Testis (tissue), 3 donors: ENCODE results near the gene ANKS6. TPM values are rescaled to one million over a fixed set of nuclear protein-coding genes. Genes with fewer than 3 reads are reported as not detected.

Experiments
- DNase-seq: peaks from one replicate; pipeline ENCODE4 v3.0.0-alpha.2; 2019
- H3K27ac ChIP-seq, 2 donors: fragments of 200-600 bp; sonication (generic); one replicate each; pipeline ENCODE4 v1.5.1; 2019
- H3K27me3 ChIP-seq: fragments of 200-600 bp; sonication (generic); one replicate; pipeline ENCODE4 v1.5.1; 2019
- H3K36me3 ChIP-seq: fragments of 200-600 bp; sonication (generic); one replicate; pipeline ENCODE4 v1.5.1; 2017; ENCODE audit warnings: low read depth; ENCODE audit errors: missing control alignments
- H3K4me1 ChIP-seq: fragments of 200-600 bp; sonication (generic); one replicate; pipeline ENCODE4 v1.5.1; 2019
- H3K4me3 ChIP-seq, 2 donors: fragments of 200-600 bp; sonication (generic); one replicate each; pipeline ENCODE4 v1.5.1; 2017 to 2019
- H3K9me3 ChIP-seq: fragments of 200-600 bp; sonication (generic); one replicate; pipeline ENCODE4 v1.5.1; 2017
- POLR2A ChIP-seq: fragments of 450-650 bp; IDR thresholded peaks from one replicate; pipeline ENCODE4 v1.6.1; 2017; ENCODE audit warnings: antibody characterized with exemption, mild to moderate bottlenecking, moderate library complexity
- WGBS, 2 donors: methylation state at CpG; one replicate each; pipeline ENCODE4 v1.1.5; 2018; 5-methylcytosine and 5-hydroxymethylcytosine counted together
- intact Hi-C: fragments of 100-400 bp; cut with DNase I; formaldehyde crosslinking; loops from one replicate; pipeline ENCODE4 v1.15.1; 2023; ENCODE audit warnings: low total_unique reads
- polyA plus RNA-seq: library from polyadenylated mRNA; stranded (reverse); fragments of 350-450 nt; fragmentation: Illumina TruSeq; extraction: RNeasy Lipid Tissue Mini Kit (QIAGEN cat#74804); gene quantifications from one replicate; pipeline ENCODE4 v1.2.3, GENCODE V29; 2014; ENCODE audit warnings: low read depth, low replicate concordance; ENCODE audit not compliant: insufficient read depth
- total RNA-seq, 2 donors: library from RNA; depleted of rRNA; stranded (reverse); fragments of >200 nt; gene quantifications; one replicate each; pipeline ENCODE4 v1.2.3, GENCODE V29; 2016
- TF ChIP-seq, protein P1 (sequence below), 3 experiments: fragments of 450-650 bp in 2 of 3; fragments of 200-600 bp in 1 of 3; sonication (generic) in 1 of 3; IDR thresholded peaks; one replicate each; pipeline ENCODE4 v1.5.1; 2016 to 2019; ENCODE audit warnings: antibody characterized with exemption in 3 of 3, mild to moderate bottlenecking in 2 of 3, moderate library complexity in 1 of 3

ANKS6 gene
- total and polyA plus RNA-seq, 3 donors from 2014 or later: 12.8 to 33.6 (median 24.2) TPM

DNA sequence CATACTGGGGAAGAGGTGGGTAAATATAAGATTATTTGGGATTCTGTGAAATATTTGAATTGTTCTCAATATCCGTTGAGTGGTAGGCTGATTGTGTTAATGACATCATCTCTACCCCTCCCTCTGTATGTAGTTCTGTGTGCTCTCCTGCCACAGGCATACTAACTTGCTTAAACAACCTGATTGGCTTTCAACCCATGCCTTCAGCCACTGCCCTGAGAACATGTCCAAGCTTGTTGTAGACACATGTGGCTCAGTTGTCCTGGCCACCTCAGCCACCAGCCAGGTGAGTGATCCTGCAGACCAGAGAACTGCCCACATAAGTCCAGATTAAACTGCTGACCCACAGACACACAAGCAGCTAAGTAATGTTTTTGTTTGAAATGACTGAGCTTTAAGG lies 31.1 kb downstream of the ANKS6 start:
- WGBS, 2 donors: 89 to 96% methylated on average over 1 of the region's 1 CpG
- TF ChIP-seq POLR2A: no peak
- TF ChIP-seq, protein P1, sequence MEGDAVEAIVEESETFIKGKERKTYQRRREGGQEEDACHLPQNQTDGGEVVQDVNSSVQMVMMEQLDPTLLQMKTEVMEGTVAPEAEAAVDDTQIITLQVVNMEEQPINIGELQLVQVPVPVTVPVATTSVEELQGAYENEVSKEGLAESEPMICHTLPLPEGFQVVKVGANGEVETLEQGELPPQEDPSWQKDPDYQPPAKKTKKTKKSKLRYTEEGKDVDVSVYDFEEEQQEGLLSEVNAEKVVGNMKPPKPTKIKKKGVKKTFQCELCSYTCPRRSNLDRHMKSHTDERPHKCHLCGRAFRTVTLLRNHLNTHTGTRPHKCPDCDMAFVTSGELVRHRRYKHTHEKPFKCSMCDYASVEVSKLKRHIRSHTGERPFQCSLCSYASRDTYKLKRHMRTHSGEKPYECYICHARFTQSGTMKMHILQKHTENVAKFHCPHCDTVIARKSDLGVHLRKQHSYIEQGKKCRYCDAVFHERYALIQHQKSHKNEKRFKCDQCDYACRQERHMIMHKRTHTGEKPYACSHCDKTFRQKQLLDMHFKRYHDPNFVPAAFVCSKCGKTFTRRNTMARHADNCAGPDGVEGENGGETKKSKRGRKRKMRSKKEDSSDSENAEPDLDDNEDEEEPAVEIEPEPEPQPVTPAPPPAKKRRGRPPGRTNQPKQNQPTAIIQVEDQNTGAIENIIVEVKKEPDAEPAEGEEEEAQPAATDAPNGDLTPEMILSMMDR (IDR thresholded peaks at IDR 0.05): no peak
- intact Hi-C loops: no loop called here

DNA sequence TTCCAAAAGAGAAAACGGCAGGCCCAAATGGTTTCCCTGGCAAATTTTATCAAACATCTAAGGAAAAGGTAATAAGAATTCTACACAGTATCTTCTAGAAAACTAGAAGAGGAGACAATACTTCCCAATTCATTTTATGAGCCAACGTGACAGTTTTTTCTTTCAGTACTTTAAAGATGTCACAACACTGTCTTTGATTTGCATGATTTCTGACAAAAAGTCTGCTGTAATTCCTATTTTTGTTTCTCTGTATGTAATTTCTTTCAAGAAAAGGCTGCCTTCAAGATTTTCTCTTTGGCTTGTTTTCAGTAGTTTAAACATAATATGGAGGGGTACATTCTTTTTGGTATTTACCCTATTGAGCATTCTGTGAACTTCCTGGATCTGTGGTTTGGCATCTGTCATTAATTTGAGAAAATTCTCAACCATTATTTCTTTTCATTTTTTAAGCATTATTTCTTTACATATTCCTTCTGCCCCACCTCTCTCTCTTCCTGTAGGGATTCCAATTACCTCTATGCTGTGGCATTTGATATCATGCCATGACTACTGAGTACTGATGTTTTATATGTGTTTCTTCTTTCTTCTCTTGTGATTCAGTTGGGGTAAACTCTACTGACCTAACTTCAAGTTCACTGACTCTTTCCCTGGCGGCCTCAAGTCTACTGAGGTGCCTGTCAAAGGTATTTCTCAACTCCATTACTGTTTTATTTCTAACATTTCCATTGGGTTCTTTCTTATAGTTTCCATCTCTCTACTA lies 32.2 kb downstream of the ANKS6 start:
- no peaks in the 10 kb centered on the region for H3K9me3 ChIP-seq
- no peak for DNase-seq
- no peaks in the 10 kb centered on the region for H3K4me1 ChIP-seq
- H3K27me3 ChIP-seq: no peaks in the 10 kb centered on the region
- 93 to 98% methylated on average over 3 of the region's 3 CpGs for WGBS, 2 donors
- no peak overlapping the region for H3K4me3 ChIP-seq
- H3K36me3 ChIP-seq: no peaks in the 10 kb centered on the region
- no peak overlapping the region for H3K27ac ChIP-seq
- intact Hi-C loops: no loop called here
- TF ChIP-seq, protein P1 (IDR thresholded peaks at IDR 0.05): no peak
- no peak for TF ChIP-seq POLR2A

More for the DNA sequence above, 31.1 kb downstream of the ANKS6 start:
- Histone ChIP-seq H3K36me3 (no peaks in the 10 kb centered on the region), H3K4me1 (no peaks in the 10 kb centered on the region), H3K27me3 (no peaks in the 10 kb centered on the region), H3K9me3 (no peaks in the 10 kb centered on the region), H3K27ac (no peak overlapping the region), H3K4me3 (no peak overlapping the region)
- DNase-seq: no peak

DNA sequence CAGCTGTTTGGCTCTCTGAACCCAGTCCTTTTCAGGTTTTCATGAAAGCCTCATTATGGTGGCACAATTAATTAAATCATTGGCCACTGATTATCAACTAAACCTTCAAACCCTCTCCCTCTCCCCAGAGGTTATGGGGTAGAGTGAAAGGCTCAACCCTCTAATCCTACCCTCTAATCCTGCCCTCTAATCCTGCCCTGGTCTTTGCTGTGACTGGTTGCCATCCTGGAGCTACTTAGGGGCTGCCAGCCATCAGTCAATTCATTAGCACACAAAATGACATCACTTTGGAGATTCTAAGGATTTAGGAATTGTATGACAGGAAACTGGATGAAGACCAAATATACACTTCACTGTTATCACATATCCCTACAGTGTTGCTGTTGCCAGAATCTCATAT lies 36.1 kb downstream of the ANKS6 start:
- Histone ChIP-seq H3K4me1 (no peaks in the 10 kb centered on the region), H3K27me3 (no peaks in the 10 kb centered on the region), H3K4me3 (no peak overlapping the region), H3K9me3 (no peaks in the 10 kb centered on the region), H3K36me3 (no peaks in the 10 kb centered on the region), H3K27ac (no peak overlapping the region)
- TF ChIP-seq, protein P1 (IDR thresholded peaks at IDR 0.05): no peak
- no peak for TF ChIP-seq POLR2A
- intact Hi-C loops: no loop called here
- no peak for DNase-seq

DNA sequence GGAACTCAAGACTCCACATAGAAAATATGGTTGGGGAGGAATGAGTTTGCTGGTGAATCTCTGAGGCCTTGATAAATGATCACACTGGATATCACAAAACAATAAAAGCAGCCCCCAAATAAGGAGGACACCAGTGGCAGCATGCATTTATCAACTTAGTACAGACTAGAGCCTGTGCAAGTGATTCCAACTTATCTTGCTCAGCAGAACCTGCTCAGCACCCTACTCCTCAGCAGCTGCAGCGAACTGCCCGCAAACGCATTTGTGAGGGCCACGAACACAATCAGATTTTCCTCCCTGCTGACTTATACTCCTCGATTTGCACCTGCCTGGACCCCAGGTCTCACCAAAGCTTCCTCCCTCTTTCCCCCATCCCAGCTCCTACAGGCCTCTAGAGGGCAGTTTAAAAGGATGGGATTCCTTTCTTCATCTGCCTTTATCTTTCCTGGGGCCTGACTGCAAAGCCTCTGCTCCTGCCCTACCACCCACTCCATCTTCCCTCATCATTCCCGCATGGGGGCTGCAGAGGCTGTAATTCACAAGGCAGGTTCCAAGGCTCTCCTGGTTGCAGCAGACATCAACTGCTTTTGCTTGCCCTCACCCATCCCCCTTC lies 41.2 kb downstream of the ANKS6 start:
- Histone ChIP-seq H3K9me3 (no peaks in the 10 kb centered on the region), H3K36me3 (no peaks in the 10 kb centered on the region), H3K27me3 (no peaks in the 10 kb centered on the region), H3K4me1 (no peaks in the 10 kb centered on the region), H3K27ac (no peak overlapping the region), H3K4me3 (no peak overlapping the region)
- WGBS, 2 donors: 87 to 92% methylated on average over 6 of the region's 6 CpGs
- no peak for TF ChIP-seq POLR2A
- TF ChIP-seq, protein P1 (IDR thresholded peaks at IDR 0.05): no peak
- intact Hi-C loops: no loop called here
- DNase-seq: no peak

DNA sequence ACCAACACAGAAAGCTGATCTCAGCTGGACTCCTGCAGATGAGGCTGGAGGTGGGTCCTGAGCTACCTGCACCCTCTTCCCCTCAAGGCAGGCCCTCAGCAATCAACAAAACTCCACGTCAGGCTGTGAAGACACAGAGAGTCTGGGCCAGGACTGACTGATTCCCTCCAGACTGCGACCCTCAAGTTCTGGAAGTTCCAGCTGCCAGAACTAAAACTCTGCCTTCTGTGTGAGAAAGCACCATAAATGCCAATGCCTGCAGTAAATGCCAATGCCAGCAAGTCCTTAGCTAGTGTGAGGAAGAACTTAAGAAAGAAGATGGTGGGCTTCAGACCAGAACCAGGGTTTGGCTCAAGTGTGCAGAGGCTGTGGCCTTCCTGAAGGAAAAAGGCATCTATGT lies 45.1 kb downstream of the ANKS6 start:
- no peak overlapping the region for H3K4me3 ChIP-seq
- no peaks in the 10 kb centered on the region for H3K27me3 ChIP-seq
- no peak overlapping the region for H3K27ac ChIP-seq
- no peak for DNase-seq
- WGBS, 2 donors: 71 to 94% methylated on average over 2 of the region's 2 CpGs
- H3K36me3 ChIP-seq: no peaks in the 10 kb centered on the region
- H3K4me1 ChIP-seq: no peaks in the 10 kb centered on the region
- no peaks in the 10 kb centered on the region for H3K9me3 ChIP-seq
- TF ChIP-seq POLR2A: no peak
- intact Hi-C loops: no loop called here
